Fibroblast of lung (primary cell): ENCODE results near the gene NKX3-2.

Source experiments
- CTCF ChIP-seq, 2 donors: IDR thresholded peaks in 1 of 2; conservative IDR thresholded peaks in 1 of 2; 1 replicate in 1 of 2; 2 replicates in 1 of 2; pipeline ENCODE4 v1.5.1; 2011 to 2012; ENCODE audit warnings: low read length in 2 of 2, control low read depth in 1 of 2, inconsistent platforms in 1 of 2, low read depth in 1 of 2, mild to moderate bottlenecking in 1 of 2
- EZH2 ChIP-seq: IDR thresholded peaks from 2 replicates; pipeline ENCODE4 v1.5.1; 2012; ENCODE audit warnings: low read length, control low read depth, mild to moderate bottlenecking; ENCODE audit errors: missing control alignments

- no peak for TF ChIP-seq CTCF (conservative IDR thresholded peaks at IDR 0.05 in 1 of 2, IDR thresholded peaks at IDR 0.05 in 1 of 2; ENCODE audit: low read depth in 1 of 2, low read length in 2 of 2)
- no peak for TF ChIP-seq EZH2
These were observed 8.8 kb upstream of the NKX3-2 start for GRCh38 chr4:13553081-13553480.
